ENCODE results near the gene MPPE1. TPM values are rescaled to one million over a fixed set of nuclear protein-coding genes. Genes with fewer than 3 reads are reported as not detected.

The MPPE1 gene
- total and polyA plus RNA-seq, 9 of the 15 experiments (the other 6 are each of a cell fraction or from before 2014, with no cell fraction given) = 10.7 to 19.5 (median 13.3) TPM

- POLR2A ChIA-PET = interaction anchor here (1.3 to 1.4 kb wide), 3 partner anchors 13 to 54 kb away, joined by 3 to 5 read pairs (median 3); no protein-coding TSS in a partner anchor
- no TSS peak for BruUV-seq (replicated peaks)
- DNase-seq (ENCODE audit: extremely low read depth in 1 of 4, low spot score in 3 of 4) (no peak), FAIRE-seq (no peak), ATAC-seq (no peak)
- H3K9me3 ChIP-seq (replicated peaks; ENCODE audit: control insufficient read depth, insufficient read depth, low read depth, low read length) = no peaks in the 10 kb centered on the region
- intact Hi-C loops (cut with micrococcal nuclease) (no loop called here), in situ Hi-C loops (cut with MboI) (no loop called here)
- H3K9me1 ChIP-seq (ENCODE audit: control insufficient read depth, insufficient read depth, low read length) = no peaks in the 10 kb centered on the region
- no peak overlapping the region for H3K9ac ChIP-seq (ENCODE audit: insufficient read depth in 1 of 2, low read depth in 2 of 2, low read length in 2 of 2)
- H3K27ac ChIP-seq (ENCODE audit: extremely low read depth, low read depth, low read length) = no peak overlapping the region
- peaks cover 2 to 4% of the 10 kb centered on the region in 2 experiments; a peak in 2 of 5 replicates for H3K27me3 ChIP-seq (ENCODE audit: control insufficient read depth in 2 of 2, insufficient read depth in 2 of 2, low read length in 2 of 2)
- H4K20me1 ChIP-seq (replicated peaks; ENCODE audit: control insufficient read depth, insufficient read depth, low read length) = no peaks in the 10 kb centered on the region
- CTCF ChIA-PET (ENCODE audit: low intra/inter-chr PET ratio) = no interaction called here
- no peaks in the 10 kb centered on the region for H3K36me3 ChIP-seq (ENCODE audit: control insufficient read depth, insufficient read depth, low read length)
- no peaks in the 10 kb centered on the region for H3K79me2 ChIP-seq (ENCODE audit: control insufficient read depth, insufficient read depth, low read length)
- H2AFZ ChIP-seq (ENCODE audit: low read depth, low read length) = no peak overlapping the region
- H3K4me3 ChIP-seq = no peak overlapping the region
- WGBS (ENCODE audit: insufficient coverage, low coverage, missing lambda C conversion rate) = 22% methylated on average over 12 of the region's 12 CpGs
- no peak overlapping the region for H3K4me2 ChIP-seq (ENCODE audit: insufficient read depth, low read length)
- peaks cover 7 to 16% of the 10 kb centered on the region in 2 experiments; a peak in 4 of 5 replicates for H3K4me1 ChIP-seq (replicated peaks in 1 of 2; ENCODE audit: control insufficient read depth in 2 of 2, insufficient read depth in 2 of 2, low read length in 2 of 2)
- TF ChIP-seq HOXB6 (CRISPR knock-in tag; IDR thresholded peaks at IDR 0.05; ENCODE audit: borderline replicate concordance) = no peak
- TF ChIP-seq RAD51 (IDR thresholded peaks at IDR 0.05; ENCODE audit: borderline replicate concordance, low read depth) = no peak
- no peak for TF ChIP-seq BRF2 (IDR thresholded peaks at IDR 0.05; ENCODE audit: borderline replicate concordance, insufficient read depth, insufficient read length)
- no peak for TF ChIP-seq ZNF311 (CRISPR knock-in tag; IDR thresholded peaks at IDR 0.05)
- TF ChIP-seq ASH1L (IDR thresholded peaks at IDR 0.05; ENCODE audit: borderline replicate concordance, low read depth, partially characterized antibody) = no peak
- no peak for TF ChIP-seq CEBPG (CRISPR knock-in tag; IDR thresholded peaks at IDR 0.05)
- TF ChIP-seq CEBPG (tag; conservative IDR thresholded peaks at IDR 0.05 in 1 of 2, IDR thresholded peaks at IDR 0.05 in 1 of 2) = no peak
- no peak for TF ChIP-seq PREB (CRISPR knock-in tag; IDR thresholded peaks at IDR 0.05)
- no peak for TF ChIP-seq SIN3B (IDR thresholded peaks at IDR 0.05; ENCODE audit: low read depth)
- no peak for TF ChIP-seq ZNF175 (CRISPR knock-in tag; IDR thresholded peaks at IDR 0.05; ENCODE audit: low read depth)
- TF ChIP-seq HES1 (IDR thresholded peaks at IDR 0.05; ENCODE audit: low read depth) = no peak
- no peak for TF ChIP-seq ZNF717 (CRISPR knock-in tag; IDR thresholded peaks at IDR 0.05)
- TF ChIP-seq UBTF (IDR thresholded peaks at IDR 0.05; ENCODE audit: borderline replicate concordance in 1 of 2, low read depth in 2 of 2, low read length in 2 of 2) = no peak
- TF ChIP-seq RBM22 (IDR thresholded peaks at IDR 0.05; ENCODE audit: low read depth, low read length, poor library complexity, severe bottlenecking) = no peak
- TF ChIP-seq ZNF274 (IDR thresholded peaks at IDR 0.05; ENCODE audit: borderline replicate concordance, low read depth, low read length) = no peak
- no peak for TF ChIP-seq PRPF4 (IDR thresholded peaks at IDR 0.05; ENCODE audit: insufficient read depth, low read depth, low read length, poor library complexity, severe bottlenecking)
- no peak for TF ChIP-seq ZKSCAN8 (CRISPR knock-in tag; IDR thresholded peaks at IDR 0.05)
- TF ChIP-seq FIP1L1 (IDR thresholded peaks at IDR 0.05; ENCODE audit: low read depth, low read length, poor library complexity, severe bottlenecking) = no peak
Measured at GRCh38 chr18:11865071-11865470, 43.0 kb downstream of the MPPE1 start.
